GM19238 (cell line): ENCODE measurements around the gene CAMK1D.

ENCODE experiments used
- DNase-seq: peaks from one replicate; pipeline ENCODE4 v3.0.0; 2011; ENCODE audit warnings: low spot score; ENCODE audit not compliant: insufficient read length

CAMK1D gene

DNA sequence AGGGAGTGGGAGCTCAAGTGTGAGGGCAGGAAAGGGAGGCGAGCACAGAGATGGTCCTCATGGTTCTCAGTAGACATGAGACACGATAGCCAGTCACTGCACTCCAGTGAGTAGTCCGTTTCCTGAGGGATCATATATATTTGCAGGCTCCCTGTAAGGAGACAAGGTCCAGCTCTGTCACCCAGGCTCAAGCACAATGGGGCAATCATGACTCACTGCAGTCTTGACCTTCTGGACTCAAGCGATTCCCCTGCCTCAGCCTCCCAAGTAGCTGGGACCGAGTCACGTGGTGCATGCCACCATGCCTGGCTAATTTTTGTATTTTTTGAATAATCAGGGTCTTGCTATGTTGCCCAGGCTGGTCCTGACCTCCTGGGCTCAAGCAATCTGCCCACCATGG, 535.5 kb downstream of the CAMK1D start:
- no peak for DNase-seq
